ENCODE results near the gene CDK11B. TPM values are rescaled to one million over a fixed set of nuclear protein-coding genes. Genes with fewer than 3 reads are reported as not detected.
"Not testable (repeated sequence)": the region's sequence is repeated elsewhere in the genome, so short reads cannot be mapped to it uniquely, and the experiment has no call there.

Gene CDK11B
- total and polyA plus RNA-seq, 2 donors (not counting 1 experiment from before 2014, with no cell fraction given), result 14.1 to 36.3 TPM

DNA sequence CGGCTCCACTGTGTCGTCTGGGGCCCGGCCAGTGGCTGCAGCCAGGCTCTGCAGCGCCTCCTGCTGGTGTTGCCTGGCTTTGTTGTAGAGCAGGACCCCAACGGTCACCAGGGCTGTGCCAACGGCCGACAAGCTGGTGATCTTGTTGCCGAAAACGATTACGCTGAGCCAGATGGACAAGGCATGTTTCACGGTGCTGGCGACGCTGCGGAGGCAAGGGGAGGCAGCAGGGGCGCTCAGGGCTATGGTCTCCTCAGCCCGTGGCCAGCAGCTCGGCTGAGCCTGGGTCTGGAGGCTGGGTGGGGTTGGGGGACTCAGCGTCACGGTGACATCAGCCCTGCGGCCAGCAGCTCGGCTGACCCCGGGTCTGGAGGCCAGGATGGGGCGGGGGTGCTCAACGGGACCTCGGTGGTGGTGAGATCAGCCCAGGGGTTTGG is 7.0 kb upstream of the CDK11B start:
- Histone ChIP-seq H4K20me1 (ENCODE audit: control insufficient read depth, insufficient read depth, low read length, poor library complexity, severe bottlenecking) (peaks cover 7% of the 10 kb centered on the region), H2AFZ (ENCODE audit: insufficient read depth, low read depth, low read length, poor library complexity, severe bottlenecking) (no peak overlapping the region), H3K9ac (ENCODE audit: low read length) (no peak overlapping the region), H3K4me2 (replicated peaks; ENCODE audit: low read depth, low read length, poor library complexity, severe bottlenecking) (no peak overlapping the region), H3K9me3 (ENCODE audit: control extremely low read depth in 1 of 3, control insufficient read depth in 2 of 3, insufficient read depth in 1 of 3, low read length in 2 of 3) (no peaks in the 10 kb centered on the region), H3K79me2 (ENCODE audit: control insufficient read depth, insufficient read depth, low read length) (peaks cover 26% of the 10 kb centered on the region), H3K4me1 (ENCODE audit: control insufficient read depth in 2 of 2, insufficient read depth in 2 of 2, low read length in 2 of 2) (peaks cover 0 to 8% of the 10 kb centered on the region in 2 donors), H3K27ac (ENCODE audit: low read length in 2 of 2) (no peak overlapping the region), H3K36me3 (replicated peaks in 1 of 2; ENCODE audit: control extremely low read depth in 1 of 2, control insufficient read depth in 1 of 2, extremely low read depth in 1 of 2, insufficient read depth in 2 of 2, low read length in 1 of 2) (peaks cover 0 to 41% of the 10 kb centered on the region in 2 experiments), H3K4me3 (ENCODE audit: control extremely low read depth in 1 of 5, extremely low read depth in 1 of 5, insufficient read depth in 1 of 5, low read depth in 2 of 5, low read length in 4 of 5) (no peak overlapping the region), H3K27me3 (replicated peaks in 1 of 4; ENCODE audit: control extremely low read depth in 1 of 4, control insufficient read depth in 3 of 4, insufficient read depth in 4 of 4, low read length in 3 of 4) (no peaks in the 10 kb centered on the region)
- Mint-ChIP-seq H3K9me3 (ENCODE audit: insufficient read depth) (no peaks in the 10 kb centered on the region), H3K4me3 (no peak overlapping the region), H3K4me1 (peaks cover 2% of the 10 kb centered on the region), H3K27me3 (no peaks in the 10 kb centered on the region), H3K27ac (no peak overlapping the region)
- DNase-seq (no peak), ATAC-seq (ENCODE audit: low read depth) (no peak)
- intact Hi-C loops (cut with micrococcal nuclease), result no loop called here
- ChIA-PET CTCF (no interaction called here), POLR2A (interaction anchor here (0.6 kb wide), 1 partner anchor 35 kb away, joined by 5 read pairs; no protein-coding TSS in a partner anchor)
- 97% methylated on average over 23 of the region's 25 CpGs for WGBS (ENCODE audit: insufficient coverage)
- TF ChIP-seq, protein P1, sequence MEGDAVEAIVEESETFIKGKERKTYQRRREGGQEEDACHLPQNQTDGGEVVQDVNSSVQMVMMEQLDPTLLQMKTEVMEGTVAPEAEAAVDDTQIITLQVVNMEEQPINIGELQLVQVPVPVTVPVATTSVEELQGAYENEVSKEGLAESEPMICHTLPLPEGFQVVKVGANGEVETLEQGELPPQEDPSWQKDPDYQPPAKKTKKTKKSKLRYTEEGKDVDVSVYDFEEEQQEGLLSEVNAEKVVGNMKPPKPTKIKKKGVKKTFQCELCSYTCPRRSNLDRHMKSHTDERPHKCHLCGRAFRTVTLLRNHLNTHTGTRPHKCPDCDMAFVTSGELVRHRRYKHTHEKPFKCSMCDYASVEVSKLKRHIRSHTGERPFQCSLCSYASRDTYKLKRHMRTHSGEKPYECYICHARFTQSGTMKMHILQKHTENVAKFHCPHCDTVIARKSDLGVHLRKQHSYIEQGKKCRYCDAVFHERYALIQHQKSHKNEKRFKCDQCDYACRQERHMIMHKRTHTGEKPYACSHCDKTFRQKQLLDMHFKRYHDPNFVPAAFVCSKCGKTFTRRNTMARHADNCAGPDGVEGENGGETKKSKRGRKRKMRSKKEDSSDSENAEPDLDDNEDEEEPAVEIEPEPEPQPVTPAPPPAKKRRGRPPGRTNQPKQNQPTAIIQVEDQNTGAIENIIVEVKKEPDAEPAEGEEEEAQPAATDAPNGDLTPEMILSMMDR (IDR thresholded peaks at IDR 0.05), result peak; percentile 36
- TF ChIP-seq EZH2 (IDR thresholded peaks at IDR 0.05; ENCODE audit: borderline replicate concordance, insufficient read depth, low read depth, low read length, poor library complexity, severe bottlenecking), result no peak

DNA sequence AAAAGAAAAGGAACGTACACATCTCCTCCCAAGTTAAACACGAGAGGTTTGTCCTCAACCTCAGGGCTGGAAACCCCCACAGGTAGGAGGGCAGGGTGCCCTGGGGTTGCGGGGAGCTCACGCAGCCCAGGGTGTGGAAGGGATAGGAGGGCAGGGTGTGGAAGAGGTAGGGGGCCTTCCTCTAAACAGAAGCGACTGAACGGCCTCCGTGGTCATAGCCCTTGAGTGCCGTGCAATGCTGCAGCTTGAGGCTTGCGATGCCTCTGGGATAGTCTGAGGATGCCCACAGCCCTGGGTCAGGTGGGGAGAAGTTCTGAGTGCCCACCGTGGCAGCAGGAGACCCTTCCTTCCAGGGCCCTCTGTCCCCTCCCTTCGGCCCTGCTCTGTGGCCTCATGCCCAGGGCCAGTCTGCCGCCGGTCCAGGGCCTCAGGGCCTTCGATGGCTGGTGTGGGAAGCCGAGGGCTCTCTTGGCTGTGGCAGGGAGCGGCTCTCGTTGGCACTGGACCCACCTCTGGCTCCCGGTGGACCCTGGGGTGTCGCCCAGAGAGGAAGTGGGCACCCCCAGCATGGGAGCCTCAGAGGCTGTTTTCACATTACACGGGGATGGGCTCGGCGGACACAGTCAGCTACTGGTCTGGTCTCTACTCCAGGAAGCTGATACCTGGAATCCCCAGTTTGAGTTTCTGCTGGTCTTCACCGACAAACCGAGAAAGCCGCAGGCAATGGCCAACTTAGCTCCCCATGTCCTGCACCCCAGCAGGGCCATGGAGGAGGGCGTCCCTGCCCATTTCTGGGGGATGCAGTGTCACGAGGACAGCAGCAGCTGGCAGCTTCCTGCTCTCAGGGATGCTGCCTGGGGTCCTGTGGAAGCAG is 6.4 kb upstream of the CDK11B start:
- ChIA-PET POLR2A (interaction anchor here (0.6 kb wide), 1 partner anchor 35 kb away, joined by 5 read pairs; no protein-coding TSS in a partner anchor), CTCF (no interaction called here)
- no peak overlapping the region for H2AFZ ChIP-seq (ENCODE audit: insufficient read depth, low read depth, low read length, poor library complexity, severe bottlenecking)
- no peak overlapping the region for H3K27ac Mint-ChIP-seq
- H3K79me2 ChIP-seq (ENCODE audit: control insufficient read depth, insufficient read depth, low read length), result peaks cover 25% of the 10 kb centered on the region
- no peaks in the 10 kb centered on the region for H3K9me3 Mint-ChIP-seq (ENCODE audit: insufficient read depth)
- H3K4me1 Mint-ChIP-seq, result peaks cover 2% of the 10 kb centered on the region
- H3K4me3 ChIP-seq (ENCODE audit: control extremely low read depth in 1 of 5, extremely low read depth in 1 of 5, insufficient read depth in 1 of 5, low read depth in 2 of 5, low read length in 4 of 5), result no peak overlapping the region
- WGBS (ENCODE audit: insufficient coverage), result 96% methylated on average over 25 of the region's 27 CpGs
- H3K27me3 Mint-ChIP-seq, result no peaks in the 10 kb centered on the region
- peaks cover 0 to 39% of the 10 kb centered on the region in 2 experiments for H3K36me3 ChIP-seq (replicated peaks in 1 of 2; ENCODE audit: control extremely low read depth in 1 of 2, control insufficient read depth in 1 of 2, extremely low read depth in 1 of 2, insufficient read depth in 2 of 2, low read length in 1 of 2)
- DNase-seq (peak; percentile 31), ATAC-seq (ENCODE audit: low read depth) (no peak)
- H3K27ac ChIP-seq (ENCODE audit: low read length in 2 of 2), result no peak overlapping the region
- no peaks in the 10 kb centered on the region for H3K27me3 ChIP-seq (replicated peaks in 1 of 4; ENCODE audit: control extremely low read depth in 1 of 4, control insufficient read depth in 3 of 4, insufficient read depth in 4 of 4, low read length in 3 of 4)
- H3K9ac ChIP-seq (ENCODE audit: low read length), result no peak overlapping the region
- H3K4me1 ChIP-seq (ENCODE audit: control insufficient read depth in 2 of 2, insufficient read depth in 2 of 2, low read length in 2 of 2), result peaks cover 0 to 8% of the 10 kb centered on the region in 2 donors
- no peak overlapping the region for H3K4me2 ChIP-seq (replicated peaks; ENCODE audit: low read depth, low read length, poor library complexity, severe bottlenecking)
- H4K20me1 ChIP-seq (ENCODE audit: control insufficient read depth, insufficient read depth, low read length, poor library complexity, severe bottlenecking), result peaks cover 7% of the 10 kb centered on the region
- H3K4me3 Mint-ChIP-seq, result no peak overlapping the region
- TF ChIP-seq EZH2 (IDR thresholded peaks at IDR 0.05; ENCODE audit: borderline replicate concordance, insufficient read depth, low read depth, low read length, poor library complexity, severe bottlenecking), result no peak
- TF ChIP-seq, protein P1 (IDR thresholded peaks at IDR 0.05), result no peak
- intact Hi-C loops (cut with micrococcal nuclease), result no loop called here
- H3K9me3 ChIP-seq (ENCODE audit: control extremely low read depth in 1 of 3, control insufficient read depth in 2 of 3, insufficient read depth in 1 of 3, low read length in 2 of 3), result no peaks in the 10 kb centered on the region

DNA sequence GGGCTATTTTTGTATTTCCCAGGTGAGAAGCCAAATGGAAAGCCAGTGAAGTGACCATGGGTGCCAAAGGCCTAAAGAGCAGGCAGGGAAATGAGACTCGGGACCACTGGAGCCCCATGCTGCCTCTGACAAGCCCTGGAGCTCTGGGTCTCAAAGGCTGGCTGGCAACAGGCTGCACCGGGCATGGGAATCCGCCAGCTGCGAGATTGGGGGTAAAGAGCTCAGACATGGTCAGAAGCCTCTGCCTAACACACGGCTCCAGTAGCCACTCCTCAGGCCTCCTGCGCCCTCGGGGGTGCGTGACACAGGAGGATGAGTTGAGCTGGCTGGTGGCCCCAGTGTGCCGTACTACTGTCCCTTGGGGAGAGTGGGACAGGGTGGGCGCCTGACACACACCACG is 5.5 kb upstream of the CDK11B start:
- POLR2A ChIA-PET; intact Hi-C loops (cut with micrococcal nuclease): not testable (repeated sequence)

More for the DNA sequence above, 5.5 kb upstream of the CDK11B start:
- H3K27me3 Mint-ChIP-seq; H3K4me3 Mint-ChIP-seq; H3K27ac ChIP-seq (ENCODE audit: low read length in 2 of 2); H3K27me3 ChIP-seq (replicated peaks in 1 of 4; ENCODE audit: control extremely low read depth in 1 of 4, control insufficient read depth in 3 of 4, insufficient read depth in 4 of 4, low read length in 3 of 4); H3K9ac ChIP-seq (ENCODE audit: low read length); H3K4me1 ChIP-seq (ENCODE audit: control insufficient read depth in 2 of 2, insufficient read depth in 2 of 2, low read length in 2 of 2); H3K27ac Mint-ChIP-seq; H3K4me1 Mint-ChIP-seq; ATAC-seq (ENCODE audit: low read depth); H3K9me3 ChIP-seq (ENCODE audit: control extremely low read depth in 1 of 3, control insufficient read depth in 2 of 3, insufficient read depth in 1 of 3, low read length in 2 of 3); H4K20me1 ChIP-seq (ENCODE audit: control insufficient read depth, insufficient read depth, low read length, poor library complexity, severe bottlenecking); DNase-seq; H2AFZ ChIP-seq (ENCODE audit: insufficient read depth, low read depth, low read length, poor library complexity, severe bottlenecking); H3K4me3 ChIP-seq (ENCODE audit: control extremely low read depth in 1 of 5, extremely low read depth in 1 of 5, insufficient read depth in 1 of 5, low read depth in 2 of 5, low read length in 4 of 5); H3K4me2 ChIP-seq (replicated peaks; ENCODE audit: low read depth, low read length, poor library complexity, severe bottlenecking); CTCF ChIA-PET; H3K9me3 Mint-ChIP-seq (ENCODE audit: insufficient read depth): not testable (repeated sequence)
- Histone ChIP-seq H3K36me3 (replicated peaks in 1 of 2; ENCODE audit: control extremely low read depth in 1 of 2, control insufficient read depth in 1 of 2, extremely low read depth in 1 of 2, insufficient read depth in 2 of 2, low read length in 1 of 2) (peaks cover 0 to 31% of the 10 kb centered on the region in 2 experiments), H3K79me2 (ENCODE audit: control insufficient read depth, insufficient read depth, low read length) (peaks cover 16% of the 10 kb centered on the region)
- 0% methylated on average over 1 of the region's 11 CpGs for WGBS (ENCODE audit: insufficient coverage)

Data from B cell (primary cell).